WTC11 (cell line): ENCODE data around the gene NEB. TPM values are rescaled to one million over a fixed set of nuclear protein-coding genes. Genes with fewer than 3 reads are reported as not detected.

Experiments used
- ATAC-seq: fragments of 200-7000 bp; cut with Tn5 transposase; 2 replicates; pipeline ENCODE4 v1.10.0; 2021; ENCODE audit warnings: mild to moderate bottlenecking, moderate library complexity
- Bru-seq: library from RNA; stranded (reverse); fragments of 400-500 nt; gene quantifications from one replicate; lab custom pipeline; 2021; lab: Mats Ljungman, UMichigan
- CTCF ChIA-PET: fragments of 300-600 bp; sonication (Branson Sonifier 250); formaldehyde crosslinking; loops from one replicate; lab custom pipeline; 2021; ENCODE audit warnings: antibody characterized with exemption; lab: Charles Lee
- POLR2A ChIA-PET: fragments of 350-600 bp; sonication (Branson Sonifier 250); formaldehyde crosslinking; loops from one replicate; lab custom pipeline; 2021; ENCODE audit warnings: antibody characterized with exemption; lab: Charles Lee
- DNase-seq: peaks from one replicate; pipeline ENCODE4 v3.0.0; 2021; ENCODE audit warnings: low spot score
- H3K27ac Mint-ChIP-seq: 2 replicates; pipeline ENCODE4 v1.8.0; 2021; ENCODE audit warnings: mixed read lengths
- H3K27me3 Mint-ChIP-seq: 2 replicates; pipeline ENCODE4 v1.8.0; 2021; ENCODE audit warnings: low read depth, mild to moderate bottlenecking, moderate library complexity, mixed read lengths
- H3K36me3 Mint-ChIP-seq: 2 replicates; pipeline ENCODE4 v1.8.0; 2021; ENCODE audit warnings: mixed read lengths
- H3K4me1 Mint-ChIP-seq: 2 replicates; pipeline ENCODE4 v1.8.0; 2022; ENCODE audit warnings: mixed read lengths
- H3K4me3 Mint-ChIP-seq: 2 replicates; pipeline ENCODE4 v1.8.0; 2021; ENCODE audit warnings: mild to moderate bottlenecking, moderate library complexity, mixed read lengths
- H3K9me3 Mint-ChIP-seq: 2 replicates; pipeline ENCODE4 v1.8.0; 2021; ENCODE audit warnings: mixed read lengths
- ATF1 ChIP-seq: sonication (generic); formaldehyde crosslinking; IDR thresholded peaks from 2 replicates; pipeline ENCODE4 v1.8.1; 2023; ENCODE audit warnings: mild to moderate bottlenecking, moderate library complexity, missing genetic modification reagents
- CBFB ChIP-seq: sonication (generic); formaldehyde crosslinking; IDR thresholded peaks from 2 replicates; pipeline ENCODE4 v1.8.1; 2022; ENCODE audit warnings: mild to moderate bottlenecking, low read depth, missing genetic modification reagents
- GABPB1 ChIP-seq: sonication (generic); formaldehyde crosslinking; IDR thresholded peaks from 2 replicates; pipeline ENCODE4 v1.8.1; 2023; ENCODE audit warnings: mild to moderate bottlenecking, missing genetic modification reagents
- GRHL2 ChIP-seq: fragments of 250-450 bp; sonication (Bioruptor Pico); IDR thresholded peaks from 2 replicates; pipeline ENCODE4 v1.8.0; 2022; ENCODE audit warnings: mild to moderate bottlenecking, moderate library complexity; ENCODE audit not compliant: insufficient replicate concordance, severe bottlenecking
- JAZF1 ChIP-seq: fragments of 250-450 bp; sonication (Bioruptor Pico); IDR thresholded peaks from 2 replicates; pipeline ENCODE4 v1.9.0; 2021; ENCODE audit warnings: moderate library complexity, mild to moderate bottlenecking, inconsistent platforms
- NFATC4 ChIP-seq: fragments of 250-450 bp; sonication (Bioruptor Pico); IDR thresholded peaks from 2 replicates; pipeline ENCODE4 v1.9.0; 2021; ENCODE audit warnings: mild to moderate bottlenecking
- NR2C2 ChIP-seq: sonication (generic); formaldehyde crosslinking; IDR thresholded peaks from 2 replicates; pipeline ENCODE4 v1.8.0; 2022; ENCODE audit warnings: mild to moderate bottlenecking, missing genetic modification reagents
- RELA ChIP-seq: sonication (generic); formaldehyde crosslinking; IDR thresholded peaks from 2 replicates; pipeline ENCODE4 v1.8.1; 2022; ENCODE audit warnings: missing genetic modification reagents, mild to moderate bottlenecking, borderline replicate concordance
- SOX15 ChIP-seq: fragments of 250-450 bp; sonication (Bioruptor Pico); IDR thresholded peaks from 2 replicates; pipeline ENCODE4 v1.9.0; 2021; ENCODE audit warnings: mild to moderate bottlenecking
- TP53 ChIP-seq: sonication (generic); formaldehyde crosslinking; IDR thresholded peaks from 2 replicates; pipeline ENCODE4 v1.8.1; 2023; ENCODE audit warnings: mild to moderate bottlenecking, missing genetic modification reagents
- ZNF121 ChIP-seq: sonication (generic); formaldehyde crosslinking; IDR thresholded peaks from 2 replicates; pipeline ENCODE4 v1.8.0; 2023; ENCODE audit warnings: missing genetic modification reagents
- ZNF416 ChIP-seq: fragments of 250-450 bp; sonication (Bioruptor Pico); IDR thresholded peaks from 2 replicates; pipeline ENCODE4 v1.9.0; 2021; ENCODE audit warnings: mild to moderate bottlenecking, inconsistent platforms
- long read RNA-seq, 3 experiments: library from RNA in 1 of 3; library from capped mRNA in 1 of 3; library from polyadenylated mRNA in 1 of 3; unstranded in 2 of 3; stranded (forward) in 1 of 3; transcript quantifications; one replicate each; pipeline ENCODE4 v2.0.0, GENCODE V29; 2021
- total RNA-seq: library from RNA; stranded (reverse); gene quantifications from 3 replicates; pipeline ENCODE4 v1.2.3, GENCODE V29; 2021
- TF ChIP-seq, protein P1 (sequence below): sonication (generic); formaldehyde crosslinking; IDR thresholded peaks from 2 replicates; pipeline ENCODE4 v1.8.1; 2023; ENCODE audit warnings: mild to moderate bottlenecking, missing genetic modification reagents, borderline replicate concordance
- TF ChIP-seq, protein P2 (sequence below): fragments of 250-450 bp; sonication (Bioruptor Pico); conservative IDR thresholded peaks from 2 replicates; pipeline ENCODE4 v1.9.0; 2021; ENCODE audit warnings: mild to moderate bottlenecking
- TF ChIP-seq, protein P3 (sequence below): sonication (generic); formaldehyde crosslinking; IDR thresholded peaks from 2 replicates; pipeline ENCODE4 v1.8.0; 2022; ENCODE audit warnings: mild to moderate bottlenecking, missing genetic modification reagents
- TF ChIP-seq, protein P4 (sequence below): fragments of 250-450 bp; sonication (Bioruptor Pico); IDR thresholded peaks from 2 replicates; pipeline ENCODE4 v1.9.0; 2021; ENCODE audit warnings: mild to moderate bottlenecking, borderline replicate concordance

Gene NEB, protein sequence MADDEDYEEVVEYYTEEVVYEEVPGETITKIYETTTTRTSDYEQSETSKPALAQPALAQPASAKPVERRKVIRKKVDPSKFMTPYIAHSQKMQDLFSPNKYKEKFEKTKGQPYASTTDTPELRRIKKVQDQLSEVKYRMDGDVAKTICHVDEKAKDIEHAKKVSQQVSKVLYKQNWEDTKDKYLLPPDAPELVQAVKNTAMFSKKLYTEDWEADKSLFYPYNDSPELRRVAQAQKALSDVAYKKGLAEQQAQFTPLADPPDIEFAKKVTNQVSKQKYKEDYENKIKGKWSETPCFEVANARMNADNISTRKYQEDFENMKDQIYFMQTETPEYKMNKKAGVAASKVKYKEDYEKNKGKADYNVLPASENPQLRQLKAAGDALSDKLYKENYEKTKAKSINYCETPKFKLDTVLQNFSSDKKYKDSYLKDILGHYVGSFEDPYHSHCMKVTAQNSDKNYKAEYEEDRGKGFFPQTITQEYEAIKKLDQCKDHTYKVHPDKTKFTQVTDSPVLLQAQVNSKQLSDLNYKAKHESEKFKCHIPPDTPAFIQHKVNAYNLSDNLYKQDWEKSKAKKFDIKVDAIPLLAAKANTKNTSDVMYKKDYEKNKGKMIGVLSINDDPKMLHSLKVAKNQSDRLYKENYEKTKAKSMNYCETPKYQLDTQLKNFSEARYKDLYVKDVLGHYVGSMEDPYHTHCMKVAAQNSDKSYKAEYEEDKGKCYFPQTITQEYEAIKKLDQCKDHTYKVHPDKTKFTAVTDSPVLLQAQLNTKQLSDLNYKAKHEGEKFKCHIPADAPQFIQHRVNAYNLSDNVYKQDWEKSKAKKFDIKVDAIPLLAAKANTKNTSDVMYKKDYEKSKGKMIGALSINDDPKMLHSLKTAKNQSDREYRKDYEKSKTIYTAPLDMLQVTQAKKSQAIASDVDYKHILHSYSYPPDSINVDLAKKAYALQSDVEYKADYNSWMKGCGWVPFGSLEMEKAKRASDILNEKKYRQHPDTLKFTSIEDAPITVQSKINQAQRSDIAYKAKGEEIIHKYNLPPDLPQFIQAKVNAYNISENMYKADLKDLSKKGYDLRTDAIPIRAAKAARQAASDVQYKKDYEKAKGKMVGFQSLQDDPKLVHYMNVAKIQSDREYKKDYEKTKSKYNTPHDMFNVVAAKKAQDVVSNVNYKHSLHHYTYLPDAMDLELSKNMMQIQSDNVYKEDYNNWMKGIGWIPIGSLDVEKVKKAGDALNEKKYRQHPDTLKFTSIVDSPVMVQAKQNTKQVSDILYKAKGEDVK (N-terminal part only)
- 1.7 to 2.1 TPM (median 1.9 TPM) in 3 replicates for total RNA-seq
- Bru-seq, nascent RNA = percentile 37 among the genes with signal in this experiment
- long read RNA-seq, experiment 1, partial matches to known transcripts = 0 of 2 reads
- long read RNA-seq, experiment 1, other reads (novel, unspliced or antisense) = 2 of 2 reads
- long read RNA-seq, experiment 2, partial matches to known transcripts = 1 of 1 reads
- long read RNA-seq, experiment 2, other reads (novel, unspliced or antisense) = 0 of 1 reads
- long read RNA-seq, experiment 3, partial matches to known transcripts = 1 of 1 reads
- long read RNA-seq, experiment 3, other reads (novel, unspliced or antisense) = 0 of 1 reads

DNA sequence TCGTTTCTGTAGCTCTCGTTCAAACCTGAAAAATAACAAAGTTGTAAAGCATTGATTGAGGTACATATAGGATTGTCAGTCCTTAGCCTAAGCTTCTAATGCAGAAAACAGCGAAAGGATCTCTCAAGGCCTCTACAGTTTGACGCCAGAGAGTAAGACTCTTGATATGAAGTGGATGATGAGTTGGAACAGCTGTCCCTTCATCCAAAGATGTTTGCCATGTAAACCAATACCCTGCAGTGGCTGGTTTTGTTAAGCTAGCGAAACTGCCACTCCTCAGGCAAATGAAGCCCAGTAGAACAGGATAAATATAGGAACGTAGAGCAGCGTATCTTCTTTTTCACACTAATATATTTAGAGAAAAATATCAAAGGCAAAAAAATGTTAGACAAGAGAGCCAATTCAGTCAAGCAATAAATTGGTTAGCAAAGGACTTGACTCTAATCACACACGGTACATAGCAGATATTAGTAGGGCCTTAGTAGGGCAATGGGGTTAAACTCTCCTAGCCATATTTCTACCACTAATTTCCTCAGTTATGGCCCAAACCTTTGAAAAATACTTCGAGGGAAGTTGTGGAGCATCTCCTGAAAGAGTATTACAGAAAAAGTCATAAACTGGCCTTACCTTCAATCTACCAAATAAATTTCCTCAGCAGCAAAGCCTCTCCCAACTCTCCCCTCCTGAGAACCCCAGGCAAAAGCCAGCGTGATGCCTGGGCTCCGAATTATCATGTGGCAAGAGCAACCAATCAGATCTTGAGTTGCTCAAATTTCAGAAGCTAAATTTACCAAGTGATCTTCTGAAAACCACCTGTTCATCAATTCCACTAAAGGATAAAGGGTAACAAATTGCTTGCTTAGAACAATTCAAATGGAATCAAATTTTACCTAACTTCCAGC is at the start of gene NEB:
Gene NEB, minus strand, starts transcription at position 706 of the 902 bp plus-strand sequence. CDS start 1,320 bp downstream, outside the sequence.
- Mint-ChIP-seq H3K27me3 (no peaks in the 10 kb centered on the region), H3K4me1 (peaks cover 38% of the 10 kb centered on the region), H3K9me3 (peaks cover 2% of the 10 kb centered on the region), H3K27ac (no peak within 1 kb of the TSS), H3K4me3 (no peak within 1 kb of the TSS), H3K36me3 (no peaks in the 10 kb centered on the region)
- peak; percentile 33 for ATAC-seq
- ChIA-PET POLR2A (no interaction called here), CTCF (interaction anchor here (1.1 to 1.3 kb wide), 3 partner anchors 22 to 292 kb away, joined by 3 to 4 read pairs (median 3); no protein-coding TSS in a partner anchor)
- no peak for DNase-seq
- TF ChIP-seq, protein P1, sequence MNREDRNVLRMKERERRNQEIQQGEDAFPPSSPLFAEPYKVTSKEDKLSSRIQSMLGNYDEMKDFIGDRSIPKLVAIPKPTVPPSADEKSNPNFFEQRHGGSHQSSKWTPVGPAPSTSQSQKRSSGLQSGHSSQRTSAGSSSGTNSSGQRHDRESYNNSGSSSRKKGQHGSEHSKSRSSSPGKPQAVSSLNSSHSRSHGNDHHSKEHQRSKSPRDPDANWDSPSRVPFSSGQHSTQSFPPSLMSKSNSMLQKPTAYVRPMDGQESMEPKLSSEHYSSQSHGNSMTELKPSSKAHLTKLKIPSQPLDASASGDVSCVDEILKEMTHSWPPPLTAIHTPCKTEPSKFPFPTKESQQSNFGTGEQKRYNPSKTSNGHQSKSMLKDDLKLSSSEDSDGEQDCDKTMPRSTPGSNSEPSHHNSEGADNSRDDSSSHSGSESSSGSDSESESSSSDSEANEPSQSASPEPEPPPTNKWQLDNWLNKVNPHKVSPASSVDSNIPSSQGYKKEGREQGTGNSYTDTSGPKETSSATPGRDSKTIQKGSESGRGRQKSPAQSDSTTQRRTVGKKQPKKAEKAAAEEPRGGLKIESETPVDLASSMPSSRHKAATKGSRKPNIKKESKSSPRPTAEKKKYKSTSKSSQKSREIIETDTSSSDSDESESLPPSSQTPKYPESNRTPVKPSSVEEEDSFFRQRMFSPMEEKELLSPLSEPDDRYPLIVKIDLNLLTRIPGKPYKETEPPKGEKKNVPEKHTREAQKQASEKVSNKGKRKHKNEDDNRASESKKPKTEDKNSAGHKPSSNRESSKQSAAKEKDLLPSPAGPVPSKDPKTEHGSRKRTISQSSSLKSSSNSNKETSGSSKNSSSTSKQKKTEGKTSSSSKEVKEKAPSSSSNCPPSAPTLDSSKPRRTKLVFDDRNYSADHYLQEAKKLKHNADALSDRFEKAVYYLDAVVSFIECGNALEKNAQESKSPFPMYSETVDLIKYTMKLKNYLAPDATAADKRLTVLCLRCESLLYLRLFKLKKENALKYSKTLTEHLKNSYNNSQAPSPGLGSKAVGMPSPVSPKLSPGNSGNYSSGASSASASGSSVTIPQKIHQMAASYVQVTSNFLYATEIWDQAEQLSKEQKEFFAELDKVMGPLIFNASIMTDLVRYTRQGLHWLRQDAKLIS = no peak
- TF ChIP-seq RELA (CRISPR knock-in tag) = no peak
- TF ChIP-seq GABPB1 = no peak

DNA sequence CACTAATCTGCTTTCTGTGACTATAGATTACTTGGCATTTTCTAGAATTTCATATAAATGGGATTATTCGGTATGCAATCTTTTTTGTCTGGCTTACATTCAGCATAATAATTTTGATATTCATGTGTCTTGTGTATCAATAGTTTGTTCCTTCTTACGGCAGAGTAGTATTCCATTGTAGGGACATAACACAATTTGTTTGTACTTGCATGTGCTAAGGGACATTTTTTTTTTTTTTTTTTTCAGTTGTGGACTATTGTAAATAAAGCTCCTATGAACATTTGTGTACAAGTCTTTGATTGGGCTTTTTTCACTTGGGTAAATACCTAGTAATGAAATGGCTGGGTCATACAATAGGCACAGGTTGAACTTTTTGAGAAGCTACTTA is 48.9 kb upstream of the NEB start:
- H3K27me3 Mint-ChIP-seq = no peaks in the 10 kb centered on the region
- ChIA-PET POLR2A (no interaction called here), CTCF (no interaction called here)
- H3K4me1 Mint-ChIP-seq = peaks cover 7% of the 10 kb centered on the region
- H3K27ac Mint-ChIP-seq = no peak overlapping the region
- DNase-seq (no peak), ATAC-seq (no peak)
- no peak overlapping the region for H3K4me3 Mint-ChIP-seq
- H3K36me3 Mint-ChIP-seq = peaks cover 25% of the 10 kb centered on the region
- peaks cover 11% of the 10 kb centered on the region for H3K9me3 Mint-ChIP-seq
- TF ChIP-seq NFATC4 = no peak
- TF ChIP-seq ATF1 = no peak
- TF ChIP-seq, protein P2, sequence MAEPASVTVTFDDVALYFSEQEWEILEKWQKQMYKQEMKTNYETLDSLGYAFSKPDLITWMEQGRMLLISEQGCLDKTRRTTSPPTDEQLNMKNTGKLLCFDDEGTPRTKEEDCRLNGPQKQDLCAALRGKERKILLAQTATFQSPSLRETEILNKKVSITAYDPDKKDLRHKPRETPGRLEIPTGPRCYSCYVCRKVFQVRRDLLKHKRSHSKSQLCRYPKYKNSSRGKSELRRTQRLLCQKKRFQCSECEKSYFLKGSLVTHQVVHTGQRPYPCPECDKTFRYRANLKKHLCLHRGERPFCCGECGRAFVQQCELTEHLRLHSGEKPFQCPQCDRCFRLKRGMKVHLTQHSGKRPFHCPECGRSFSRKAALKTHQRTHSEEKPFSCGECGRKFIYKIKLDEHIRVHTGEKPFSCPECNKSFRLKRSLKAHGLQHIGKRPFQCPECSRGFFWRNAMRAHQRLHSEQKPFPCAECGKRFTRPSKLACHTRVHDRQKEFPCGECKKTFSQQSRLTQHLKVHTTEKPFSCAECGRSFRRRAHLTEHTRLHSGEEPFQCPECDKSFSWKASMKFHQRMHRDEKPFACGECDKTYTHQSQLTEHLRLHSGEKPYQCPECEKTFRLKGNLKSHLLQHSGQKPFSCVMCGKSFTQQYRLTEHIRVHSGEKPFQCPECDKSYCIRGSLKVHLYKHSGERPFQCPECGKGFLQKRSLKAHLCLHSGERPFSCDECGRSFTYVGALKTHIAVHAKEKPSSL (CRISPR knock-in tag) = no peak
- TF ChIP-seq TP53 (CRISPR knock-in tag) = no peak
- no peak for TF ChIP-seq SOX15 (CRISPR knock-in tag)
- TF ChIP-seq JAZF1 = no peak
- TF ChIP-seq, protein P3, sequence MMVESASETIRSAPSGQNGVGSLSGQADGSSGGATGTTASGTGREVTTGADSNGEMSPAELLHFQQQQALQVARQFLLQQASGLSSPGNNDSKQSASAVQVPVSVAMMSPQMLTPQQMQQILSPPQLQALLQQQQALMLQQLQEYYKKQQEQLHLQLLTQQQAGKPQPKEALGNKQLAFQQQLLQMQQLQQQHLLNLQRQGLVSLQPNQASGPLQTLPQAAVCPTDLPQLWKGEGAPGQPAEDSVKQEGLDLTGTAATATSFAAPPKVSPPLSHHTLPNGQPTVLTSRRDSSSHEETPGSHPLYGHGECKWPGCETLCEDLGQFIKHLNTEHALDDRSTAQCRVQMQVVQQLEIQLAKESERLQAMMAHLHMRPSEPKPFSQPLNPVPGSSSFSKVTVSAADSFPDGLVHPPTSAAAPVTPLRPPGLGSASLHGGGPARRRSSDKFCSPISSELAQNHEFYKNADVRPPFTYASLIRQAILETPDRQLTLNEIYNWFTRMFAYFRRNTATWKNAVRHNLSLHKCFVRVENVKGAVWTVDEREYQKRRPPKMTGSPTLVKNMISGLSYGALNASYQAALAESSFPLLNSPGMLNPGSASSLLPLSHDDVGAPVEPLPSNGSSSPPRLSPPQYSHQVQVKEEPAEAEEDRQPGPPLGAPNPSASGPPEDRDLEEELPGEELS (CRISPR knock-in tag) = no peak
- TF ChIP-seq, protein P4, sequence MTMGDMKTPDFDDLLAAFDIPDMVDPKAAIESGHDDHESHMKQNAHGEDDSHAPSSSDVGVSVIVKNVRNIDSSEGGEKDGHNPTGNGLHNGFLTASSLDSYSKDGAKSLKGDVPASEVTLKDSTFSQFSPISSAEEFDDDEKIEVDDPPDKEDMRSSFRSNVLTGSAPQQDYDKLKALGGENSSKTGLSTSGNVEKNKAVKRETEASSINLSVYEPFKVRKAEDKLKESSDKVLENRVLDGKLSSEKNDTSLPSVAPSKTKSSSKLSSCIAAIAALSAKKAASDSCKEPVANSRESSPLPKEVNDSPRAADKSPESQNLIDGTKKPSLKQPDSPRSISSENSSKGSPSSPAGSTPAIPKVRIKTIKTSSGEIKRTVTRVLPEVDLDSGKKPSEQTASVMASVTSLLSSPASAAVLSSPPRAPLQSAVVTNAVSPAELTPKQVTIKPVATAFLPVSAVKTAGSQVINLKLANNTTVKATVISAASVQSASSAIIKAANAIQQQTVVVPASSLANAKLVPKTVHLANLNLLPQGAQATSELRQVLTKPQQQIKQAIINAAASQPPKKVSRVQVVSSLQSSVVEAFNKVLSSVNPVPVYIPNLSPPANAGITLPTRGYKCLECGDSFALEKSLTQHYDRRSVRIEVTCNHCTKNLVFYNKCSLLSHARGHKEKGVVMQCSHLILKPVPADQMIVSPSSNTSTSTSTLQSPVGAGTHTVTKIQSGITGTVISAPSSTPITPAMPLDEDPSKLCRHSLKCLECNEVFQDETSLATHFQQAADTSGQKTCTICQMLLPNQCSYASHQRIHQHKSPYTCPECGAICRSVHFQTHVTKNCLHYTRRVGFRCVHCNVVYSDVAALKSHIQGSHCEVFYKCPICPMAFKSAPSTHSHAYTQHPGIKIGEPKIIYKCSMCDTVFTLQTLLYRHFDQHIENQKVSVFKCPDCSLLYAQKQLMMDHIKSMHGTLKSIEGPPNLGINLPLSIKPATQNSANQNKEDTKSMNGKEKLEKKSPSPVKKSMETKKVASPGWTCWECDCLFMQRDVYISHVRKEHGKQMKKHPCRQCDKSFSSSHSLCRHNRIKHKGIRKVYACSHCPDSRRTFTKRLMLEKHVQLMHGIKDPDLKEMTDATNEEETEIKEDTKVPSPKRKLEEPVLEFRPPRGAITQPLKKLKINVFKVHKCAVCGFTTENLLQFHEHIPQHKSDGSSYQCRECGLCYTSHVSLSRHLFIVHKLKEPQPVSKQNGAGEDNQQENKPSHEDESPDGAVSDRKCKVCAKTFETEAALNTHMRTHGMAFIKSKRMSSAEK (CRISPR knock-in tag) = no peak
- no peak for TF ChIP-seq ZNF416 (CRISPR knock-in tag)
- TF ChIP-seq NR2C2 (CRISPR knock-in tag) = no peak
- no peak for TF ChIP-seq ZNF121 (CRISPR knock-in tag)
- no peak for TF ChIP-seq GRHL2 (CRISPR knock-in tag)
- no peak for TF ChIP-seq CBFB (CRISPR knock-in tag)
